HG02588 (cell line): ENCODE results near the gene SF3B5.
"Not testable (repeated sequence)": the region's sequence is repeated elsewhere in the genome, so short reads cannot be mapped to it uniquely, and the experiment has no call there.

Source experiments
- ATAC-seq: cut with Tn5 transposase; IDR thresholded peaks from one replicate; pipeline ENCODE4 v1.9.1; 2021; ENCODE audit warnings: mild to moderate bottlenecking, moderate library complexity; ENCODE audit not compliant: unreplicated experiment

The SF3B5 gene

GRCh38 chr6:144106206-144106605, 10.8 kb upstream of the SF3B5 start:
- ATAC-seq, result no peak

- peak; percentile 59 for ATAC-seq
Measured at GRCh38 chr6:144104898-144105487, 9.6 kb upstream of the SF3B5 start.

DNA sequence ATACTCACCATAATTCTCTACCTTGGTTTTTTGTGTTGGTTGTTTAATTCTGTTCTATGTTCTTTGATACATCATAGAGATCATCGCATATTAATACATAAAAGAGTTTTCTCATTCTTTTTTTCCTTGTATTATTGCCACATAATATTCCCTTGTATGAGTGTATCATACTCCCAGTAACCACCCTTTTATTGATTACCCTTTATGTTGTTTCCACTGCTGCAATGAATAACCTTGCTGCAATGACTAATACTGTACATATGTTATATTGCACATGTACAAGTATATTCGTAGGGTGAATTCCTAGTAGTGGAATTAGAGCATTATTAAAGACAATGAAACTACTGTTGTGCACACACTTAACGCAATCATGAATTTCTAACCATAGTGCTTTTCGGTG, 9.1 kb upstream of the SF3B5 start:
- ATAC-seq, result no peak

GRCh38 chr6:144103026-144103563, 7.7 kb upstream of the SF3B5 start:
- ATAC-seq, result no peak

DNA sequence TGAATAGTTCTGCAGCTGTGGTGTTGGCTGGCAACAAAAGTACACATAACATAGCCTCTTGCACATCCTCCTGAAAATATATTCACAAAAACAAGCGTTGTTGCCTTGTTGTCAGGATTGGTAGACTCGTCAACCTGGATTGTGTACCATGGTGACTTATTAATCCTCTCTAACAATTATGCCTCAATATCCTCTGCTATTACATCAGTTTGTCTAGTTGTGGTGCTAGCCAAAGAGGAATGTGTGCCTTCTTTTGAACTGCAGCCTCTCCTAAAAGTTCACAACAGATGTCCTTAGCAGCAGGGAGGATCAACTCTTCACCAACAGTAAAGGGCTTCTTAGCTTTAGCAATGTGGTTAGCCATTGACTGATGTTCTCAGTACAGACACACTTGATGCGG, 3.6 kb upstream of the SF3B5 start:
- no peak for ATAC-seq

- peak; percentile 0 for ATAC-seq
Measured at GRCh38 chr6:144094731-144095133, 641 bp downstream of the SF3B5 start.

GRCh38 chr6:144093658-144094057, 1.7 kb downstream of the SF3B5 start:
- ATAC-seq, result no peak

GRCh38 chr6:144093236-144093635, 2.1 kb downstream of the SF3B5 start:
- ATAC-seq, result no peak

GRCh38 chr6:144090384-144090783, 5.0 kb downstream of the SF3B5 start:
- ATAC-seq, result no peak

DNA sequence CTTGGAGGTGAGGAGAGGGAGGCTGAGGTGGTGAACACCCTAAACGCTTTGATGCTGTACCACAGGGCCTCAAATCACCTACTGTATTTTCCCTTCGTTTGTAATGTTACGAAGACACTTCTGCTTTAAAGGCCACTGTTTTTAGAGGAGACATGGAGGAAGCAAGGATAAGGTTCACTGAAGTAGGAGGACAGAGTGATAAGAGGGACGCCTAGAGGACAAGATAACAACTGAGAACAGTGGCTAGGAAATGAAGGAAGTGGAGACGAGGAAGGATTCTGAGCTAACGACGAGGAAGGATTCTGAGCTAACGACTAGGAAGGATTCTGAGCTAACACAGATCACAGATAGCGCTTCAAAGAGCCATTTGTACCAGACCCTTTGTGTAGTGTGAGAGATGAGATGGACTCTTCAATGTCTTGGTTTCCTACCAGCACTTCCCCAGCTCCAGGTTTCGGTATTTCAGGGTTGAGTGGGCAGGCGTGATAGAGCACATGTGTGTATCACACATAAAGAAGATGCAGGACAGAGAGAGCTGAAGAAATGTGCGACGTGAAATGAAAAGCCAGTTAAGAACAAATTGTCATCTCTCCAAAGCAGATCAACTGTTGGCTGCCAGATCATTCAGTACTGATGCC, 7.5 kb downstream of the SF3B5 start:
- no peak for ATAC-seq

DNA sequence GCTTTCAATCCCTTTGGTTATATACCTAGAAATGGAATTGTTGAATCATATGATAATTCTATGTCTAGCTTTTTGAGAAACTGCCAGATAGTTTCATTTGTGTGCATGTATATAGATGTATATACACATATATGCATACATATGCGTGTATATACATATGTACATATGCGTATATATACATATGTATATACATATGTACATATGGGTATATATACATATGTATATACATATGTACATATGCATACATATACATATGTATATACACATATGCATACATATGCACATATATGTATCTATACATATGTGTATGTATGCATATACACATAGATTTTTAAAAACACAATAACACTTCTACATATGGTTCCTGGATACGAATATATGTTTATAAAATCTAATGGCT, 8.4 kb downstream of the SF3B5 start:
- ATAC-seq, result no peak

DNA sequence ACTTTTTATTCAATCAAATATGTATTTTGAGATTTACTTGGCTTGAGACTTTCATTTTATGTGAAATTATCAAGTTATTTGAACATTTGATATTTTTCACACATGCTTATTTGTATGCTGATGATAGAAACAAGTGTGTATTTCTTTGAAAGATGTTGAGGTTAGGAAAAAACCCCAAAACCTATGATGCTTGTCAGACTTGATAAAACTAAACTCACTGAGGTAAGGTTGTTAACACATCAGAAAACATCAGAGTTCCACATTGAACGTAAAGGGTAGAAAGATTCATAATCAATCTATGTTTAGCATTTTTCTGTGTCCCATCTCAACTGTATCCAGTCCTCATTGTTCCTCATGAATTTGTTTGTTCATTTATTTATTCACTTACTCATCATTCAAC, 12.2 kb downstream of the SF3B5 start:
- ATAC-seq, result no peak

- ATAC-seq, result not testable (repeated sequence)
Measured at GRCh38 chr6:144082412-144082811, 13.0 kb downstream of the SF3B5 start.

DNA sequence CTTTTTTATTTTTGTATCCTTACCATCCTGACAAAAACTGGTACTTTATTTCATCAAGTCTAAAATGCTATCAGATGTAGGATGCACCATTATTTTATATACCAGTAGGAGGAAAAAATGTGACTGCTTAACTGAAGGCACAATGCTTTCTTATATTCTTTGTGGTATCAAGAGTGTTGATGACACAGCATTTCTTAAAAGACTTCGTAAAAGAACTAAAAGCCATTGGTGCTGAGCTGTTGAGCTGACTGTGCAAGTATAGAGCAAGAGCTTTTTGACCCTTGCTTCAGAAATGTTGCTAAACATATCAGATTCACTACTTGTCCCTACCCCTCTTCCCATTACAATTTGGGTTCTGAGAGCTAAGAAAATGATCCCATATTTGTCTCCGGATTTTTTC, 17.5 kb downstream of the SF3B5 start:
- no peak for ATAC-seq

- ATAC-seq, result no peak
Measured at GRCh38 chr6:144075875-144076274, 19.5 kb downstream of the SF3B5 start.

DNA sequence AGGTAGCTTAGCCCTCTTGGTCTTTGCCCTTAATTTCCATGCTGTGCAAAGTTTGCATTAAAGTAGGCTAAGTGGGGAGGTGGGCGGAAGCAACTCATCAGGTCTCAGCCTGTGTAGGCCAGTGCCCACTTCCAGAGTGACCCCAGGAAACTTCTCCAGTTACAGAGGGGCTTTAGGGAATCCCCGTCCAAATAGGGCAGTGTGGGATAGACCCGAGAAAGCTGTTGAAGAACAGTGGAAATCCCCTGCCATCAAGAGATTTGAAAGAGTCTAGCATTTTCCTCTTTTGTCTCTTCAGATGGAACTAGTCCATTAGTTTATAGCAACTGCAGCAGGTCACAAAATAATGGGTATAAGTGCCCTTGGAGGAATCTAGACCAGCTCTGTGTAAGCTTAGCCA, 20.2 kb downstream of the SF3B5 start:
- peak; percentile 72 for ATAC-seq

DNA sequence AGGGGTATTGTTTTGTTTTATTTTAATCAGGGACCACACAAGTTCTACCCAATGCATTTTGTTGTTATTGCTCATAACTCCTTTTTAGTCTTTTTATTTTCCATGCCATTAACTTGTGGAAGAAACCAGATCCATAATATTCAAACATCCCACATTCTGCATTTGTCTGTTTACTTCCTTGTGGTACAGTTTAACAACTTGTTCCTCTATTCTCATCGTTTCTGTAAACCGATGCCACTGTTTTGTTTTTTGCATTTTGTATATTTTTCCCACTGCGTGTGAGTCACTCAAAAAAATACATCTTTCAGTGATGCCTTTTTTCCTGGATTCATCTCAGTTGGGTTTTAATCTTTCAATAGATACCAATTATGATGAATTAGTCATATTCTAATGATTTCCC, 22.3 kb downstream of the SF3B5 start:
- ATAC-seq, result no peak

- ATAC-seq, result no peak
Measured at GRCh38 chr6:144069506-144069905, 25.9 kb downstream of the SF3B5 start.

GRCh38 chr6:144068794-144069193, 26.6 kb downstream of the SF3B5 start:
- ATAC-seq, result no peak

- ATAC-seq, result peak; percentile 29
Measured at GRCh38 chr6:144066741-144067484, 28.5 kb downstream of the SF3B5 start.

- no peak for ATAC-seq
Measured at GRCh38 chr6:144066255-144066654, 29.1 kb downstream of the SF3B5 start.

- ATAC-seq, result no peak
Measured at GRCh38 chr6:144065213-144065660, 30.1 kb downstream of the SF3B5 start.
